Astrocyte of the cerebellum (primary cell): ENCODE measurements around the gene SH3TC1.

Experiments
- DNase-seq: peaks from one replicate; pipeline ENCODE4 v3.0.0-alpha.2; 2011; ENCODE audit warnings: low read depth
- H3K4me3 ChIP-seq: 2 replicates; pipeline ENCODE4 v1.5.1; 2011; ENCODE audit warnings: mild to moderate bottlenecking, low read depth, low read length, moderate library complexity
- in situ Hi-C: cut with HindIII; loops from 2 replicates; pipeline ENCODE4 v1.10.0; 2017; ENCODE audit warnings: low sequenced_read_pairs
- TF ChIP-seq, protein P1 (sequence below): IDR thresholded peaks from 2 replicates; pipeline ENCODE4 v1.5.1; 2012; ENCODE audit warnings: low read length, low read depth, moderate library complexity, mild to moderate bottlenecking; ENCODE audit errors: missing control alignments

The SH3TC1 gene

DNA sequence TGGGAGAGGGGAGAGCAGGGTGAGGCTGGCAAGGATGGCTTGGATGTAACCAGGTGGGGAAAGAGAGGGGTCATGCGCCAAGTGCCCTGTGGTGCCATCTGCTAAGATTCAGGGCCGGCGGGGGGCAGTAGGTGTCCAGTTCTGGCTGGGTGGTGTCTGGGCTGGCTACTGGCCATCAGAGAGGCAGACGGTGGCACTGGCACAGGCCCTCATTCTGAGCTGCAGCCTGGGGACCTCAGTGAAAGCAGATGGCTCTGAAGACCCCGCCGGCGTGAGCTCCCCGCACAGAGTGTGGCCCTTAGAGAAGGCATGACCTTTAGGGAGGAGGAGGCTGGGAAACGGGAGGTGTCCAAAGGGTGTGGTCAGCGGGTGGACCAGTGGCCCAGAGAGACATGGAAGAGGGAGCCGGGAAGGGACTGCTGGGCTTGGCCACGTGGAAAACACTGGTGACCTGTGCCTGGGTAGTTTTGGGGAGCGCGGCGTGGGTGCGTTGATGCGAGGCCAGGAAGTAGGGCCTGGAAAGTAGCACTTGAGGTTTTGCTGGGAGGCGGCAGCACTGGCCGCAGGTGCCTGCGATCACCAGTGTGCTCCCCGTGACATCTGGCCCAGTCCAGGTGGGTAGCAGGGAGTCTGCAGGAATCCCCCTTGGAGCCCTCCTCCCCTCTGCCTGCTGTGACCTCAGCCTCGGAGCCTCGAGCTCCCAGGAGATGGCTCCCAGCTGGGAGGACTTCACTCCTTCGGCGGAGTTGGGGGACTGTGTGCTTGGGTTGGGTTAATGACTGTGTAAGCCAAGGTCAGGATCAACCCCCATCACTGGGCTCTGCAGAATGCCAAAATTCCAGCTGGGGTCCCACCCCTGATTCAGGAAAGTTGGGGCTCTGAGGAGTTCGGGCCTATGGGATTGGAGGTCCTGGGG is 9.3 kb upstream of the SH3TC1 start:
- DNase-seq: no peak
- H3K4me3 ChIP-seq: no peak overlapping the region
- in situ Hi-C loops: no loop called here
- TF ChIP-seq, protein P1, sequence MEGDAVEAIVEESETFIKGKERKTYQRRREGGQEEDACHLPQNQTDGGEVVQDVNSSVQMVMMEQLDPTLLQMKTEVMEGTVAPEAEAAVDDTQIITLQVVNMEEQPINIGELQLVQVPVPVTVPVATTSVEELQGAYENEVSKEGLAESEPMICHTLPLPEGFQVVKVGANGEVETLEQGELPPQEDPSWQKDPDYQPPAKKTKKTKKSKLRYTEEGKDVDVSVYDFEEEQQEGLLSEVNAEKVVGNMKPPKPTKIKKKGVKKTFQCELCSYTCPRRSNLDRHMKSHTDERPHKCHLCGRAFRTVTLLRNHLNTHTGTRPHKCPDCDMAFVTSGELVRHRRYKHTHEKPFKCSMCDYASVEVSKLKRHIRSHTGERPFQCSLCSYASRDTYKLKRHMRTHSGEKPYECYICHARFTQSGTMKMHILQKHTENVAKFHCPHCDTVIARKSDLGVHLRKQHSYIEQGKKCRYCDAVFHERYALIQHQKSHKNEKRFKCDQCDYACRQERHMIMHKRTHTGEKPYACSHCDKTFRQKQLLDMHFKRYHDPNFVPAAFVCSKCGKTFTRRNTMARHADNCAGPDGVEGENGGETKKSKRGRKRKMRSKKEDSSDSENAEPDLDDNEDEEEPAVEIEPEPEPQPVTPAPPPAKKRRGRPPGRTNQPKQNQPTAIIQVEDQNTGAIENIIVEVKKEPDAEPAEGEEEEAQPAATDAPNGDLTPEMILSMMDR: no peak

DNA sequence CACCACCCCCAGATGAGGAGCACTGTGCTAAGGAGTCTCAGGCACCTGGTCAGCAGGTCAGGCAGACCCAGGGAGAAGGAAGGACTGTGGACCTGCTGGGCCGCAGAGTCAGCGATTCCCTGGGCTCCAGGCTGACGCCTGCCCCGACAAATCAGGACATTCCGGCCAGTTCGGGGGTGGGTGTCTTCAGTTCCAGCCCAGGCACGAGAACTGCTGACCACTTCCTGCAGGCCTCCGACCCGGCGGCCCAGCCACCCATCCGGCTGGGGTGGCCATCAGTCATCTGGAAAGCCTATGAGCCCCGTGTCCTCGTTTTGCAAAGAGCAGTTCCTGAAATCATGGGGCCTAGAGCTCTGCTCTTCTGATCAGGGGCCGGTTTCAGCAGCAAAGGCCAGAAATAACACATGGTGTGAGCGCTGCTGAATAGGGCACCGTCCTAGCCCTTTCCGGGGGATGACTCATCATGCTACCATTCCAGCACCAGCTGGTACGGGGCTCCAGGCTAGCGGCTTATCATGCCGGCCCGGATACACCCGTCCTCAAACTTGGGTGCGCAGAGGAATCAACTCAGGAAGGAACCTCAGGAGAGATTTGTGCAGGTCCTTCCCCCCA is 7.8 kb upstream of the SH3TC1 start:
- no peak for DNase-seq
- TF ChIP-seq, protein P1: no peak
- H3K4me3 ChIP-seq: no peak overlapping the region
- in situ Hi-C loops: no loop called here

DNA sequence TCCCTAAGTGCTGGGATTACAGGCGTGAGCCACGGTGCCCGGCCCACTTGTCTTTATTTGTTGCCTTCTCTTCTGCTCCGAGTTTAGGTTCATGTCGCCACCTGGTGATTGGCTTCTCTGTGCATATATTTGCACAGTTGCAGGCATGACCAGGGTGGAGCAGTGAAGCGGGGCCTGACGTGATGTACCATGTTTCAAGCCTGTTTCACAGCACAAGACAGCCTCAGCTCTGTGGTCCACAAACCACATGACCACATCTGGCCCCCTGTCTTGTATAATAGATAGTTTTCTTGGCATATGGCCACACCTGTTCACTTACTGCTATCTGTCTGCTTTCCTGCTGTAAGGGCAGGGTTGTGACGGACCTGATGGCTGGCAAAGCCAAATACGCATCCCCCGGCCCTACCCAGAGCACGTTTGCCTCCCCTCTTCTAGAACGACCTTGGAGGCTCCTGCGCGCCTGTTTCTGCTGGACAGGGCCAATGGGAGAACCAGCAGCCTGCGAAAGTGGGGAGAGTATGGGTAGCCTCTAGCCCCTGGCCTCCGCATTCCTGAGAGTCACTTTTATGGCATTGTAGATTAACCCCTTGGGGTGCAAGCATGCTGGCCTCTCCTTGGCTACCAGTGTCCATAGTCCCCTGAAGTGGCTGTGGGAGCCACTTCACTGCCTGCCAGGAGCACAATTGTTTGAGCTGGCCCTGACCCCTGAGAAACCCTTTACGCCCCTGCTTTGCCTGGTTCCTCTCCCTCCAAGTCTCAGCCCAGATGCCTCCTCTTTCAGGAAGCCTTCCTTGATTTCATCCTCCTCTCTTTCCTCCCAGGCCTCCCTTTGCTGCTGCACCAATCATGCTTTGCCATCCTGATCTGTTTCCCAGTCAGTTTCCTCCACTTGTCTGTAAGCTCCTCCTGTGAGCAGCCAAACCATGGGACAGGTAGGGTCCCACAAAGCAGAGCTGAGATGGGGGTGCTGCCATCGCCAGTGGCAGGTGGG is 6.0 kb upstream of the SH3TC1 start:
- in situ Hi-C loops: no loop called here
- DNase-seq: no peak

DNA sequence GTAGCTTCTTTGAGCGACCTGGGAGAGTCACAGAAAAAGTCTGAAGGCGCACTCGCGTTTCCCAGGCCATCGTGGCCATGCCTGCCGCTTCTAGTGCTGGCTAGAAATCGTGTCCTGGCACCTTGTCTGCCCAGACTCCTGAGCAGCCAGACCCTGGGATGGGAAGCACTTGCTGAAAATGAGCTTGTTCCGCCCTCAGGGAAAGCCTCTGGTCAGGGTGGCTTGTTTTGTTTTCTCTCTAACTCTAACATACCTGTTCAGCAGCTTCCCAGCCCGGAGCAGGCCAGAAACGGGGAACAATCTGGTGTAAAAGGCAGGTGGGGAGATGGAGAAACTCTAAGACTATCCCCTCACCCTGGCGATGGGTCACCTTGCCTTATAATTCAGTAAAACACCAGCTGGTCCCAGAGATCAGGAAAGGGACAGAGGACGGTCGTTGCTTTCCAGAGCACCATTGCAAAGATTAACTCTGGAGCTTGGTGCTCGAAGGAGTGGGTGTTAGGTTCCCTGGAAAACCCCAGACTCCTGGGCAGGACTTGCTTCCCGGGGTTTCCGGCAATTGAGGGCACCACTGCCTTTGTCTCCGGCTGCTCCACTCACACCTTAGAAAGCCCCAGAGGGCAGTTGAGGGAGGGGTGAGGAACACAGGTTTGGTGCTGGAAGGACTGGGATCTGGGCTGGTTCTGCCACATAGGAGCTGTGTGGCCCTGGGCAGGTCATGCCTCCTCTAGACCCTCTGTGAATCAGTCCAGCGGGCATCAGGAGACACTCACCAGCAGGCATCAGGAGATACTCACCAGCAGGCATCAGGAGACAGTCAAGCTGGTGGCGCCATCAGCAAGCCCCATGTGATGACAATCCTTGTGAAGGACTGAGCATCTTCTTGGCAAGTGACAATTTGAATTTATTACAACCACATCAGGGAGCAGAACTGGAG is 4.5 kb upstream of the SH3TC1 start:
- in situ Hi-C loops: no loop called here
- no peak for DNase-seq
- TF ChIP-seq, protein P1: no peak
- no peak overlapping the region for H3K4me3 ChIP-seq

More for the DNA sequence above, 6.0 kb upstream of the SH3TC1 start:
- no peak overlapping the region for H3K4me3 ChIP-seq
- TF ChIP-seq, protein P1: peak; percentile 26

DNA sequence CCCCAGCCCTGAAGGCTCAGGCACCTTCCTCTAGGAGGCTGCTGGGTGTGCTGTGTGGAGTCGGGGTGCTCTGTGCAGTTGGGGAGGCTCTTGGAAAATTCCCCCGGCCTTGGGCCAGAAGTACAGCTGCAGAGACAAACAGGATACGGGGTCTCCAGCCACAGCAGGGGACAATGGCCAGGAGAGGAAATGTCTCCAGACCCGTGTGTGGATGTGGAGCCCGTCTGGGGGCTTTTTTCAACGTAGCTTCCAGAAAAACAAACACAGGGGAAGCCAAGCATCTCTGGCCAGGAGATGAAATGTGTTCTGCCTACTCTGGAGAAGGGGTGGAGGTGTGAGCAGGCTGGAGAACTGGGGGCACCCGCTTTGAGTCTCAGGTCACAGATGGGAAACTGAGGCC is 3.7 kb upstream of the SH3TC1 start:
- no peak for DNase-seq
- TF ChIP-seq, protein P1: no peak
- H3K4me3 ChIP-seq: no peak overlapping the region
- in situ Hi-C loops: no loop called here
